IgD-negative memory B cell (primary cell): ENCODE data around the gene TDRD10. TPM values are rescaled to one million over a fixed set of nuclear protein-coding genes. Genes with fewer than 3 reads are reported as not detected.

ENCODE experiments used
- H3K27ac Mint-ChIP-seq, 3 donors: one replicate each; pipeline ENCODE4 v1.8.0; 2020 to 2022; ENCODE audit warnings: mild to moderate bottlenecking in 3 of 3, mixed read lengths in 3 of 3, moderate library complexity in 1 of 3
- H3K27me3 Mint-ChIP-seq: one replicate; pipeline ENCODE4 v1.8.0; 2021; ENCODE audit warnings: mixed read lengths
- H3K36me3 Mint-ChIP-seq: one replicate; pipeline ENCODE4 v1.8.0; 2020; ENCODE audit warnings: mild to moderate bottlenecking, mixed read lengths
- H3K4me1 Mint-ChIP-seq, 3 donors: one replicate each; pipeline ENCODE4 v1.8.0; 2020 to 2022; ENCODE audit warnings: mixed read lengths in 3 of 3, mild to moderate bottlenecking in 1 of 3
- H3K4me3 Mint-ChIP-seq, 4 donors: one replicate each; pipeline ENCODE4 v1.8.0; 2020 to 2022; ENCODE audit warnings: mild to moderate bottlenecking in 4 of 4, mixed read lengths in 4 of 4, moderate library complexity in 3 of 4
- H3K9me3 Mint-ChIP-seq, 3 donors: one replicate each; pipeline ENCODE4 v1.8.0; 2020 to 2021; ENCODE audit warnings: mixed read lengths in 3 of 3, mild to moderate bottlenecking in 1 of 3
- polyA plus RNA-seq: library from polyadenylated mRNA; unstranded; fragments of 300-500 nt; fragmentation: Illumina TruSeq; gene quantifications from one replicate; pipeline ENCODE4 v1.2.3, GENCODE V29; 2021

TDRD10 gene
- polyA plus RNA-seq, 1 donor from 2014 or later: not detected

DNA sequence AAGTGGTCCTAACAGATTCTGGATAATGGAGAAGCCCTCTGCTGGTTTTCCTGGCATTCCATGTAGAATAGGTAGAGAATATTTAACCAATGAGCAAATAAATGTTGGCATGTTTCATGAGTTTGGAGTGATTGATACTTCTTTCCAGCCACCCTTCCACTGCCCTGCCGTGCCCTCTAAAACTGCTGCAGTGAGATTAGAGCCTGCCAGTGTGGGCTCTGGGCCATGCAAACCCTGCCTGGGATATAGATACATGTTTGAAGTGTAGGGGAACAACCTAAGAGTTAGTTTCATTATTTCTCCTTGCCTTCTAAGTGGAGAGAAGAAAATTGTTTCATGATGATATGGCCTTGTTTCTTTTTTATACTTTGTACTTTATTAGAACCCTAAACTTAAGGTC is 46.0 kb downstream of the TDRD10 start:
- H3K9me3 Mint-ChIP-seq: no peaks in the 10 kb centered on the region
- H3K4me1 Mint-ChIP-seq: peaks cover 3 to 8% (median 4%) of the 10 kb centered on the region in 3 donors
- H3K36me3 Mint-ChIP-seq: peaks cover 5% of the 10 kb centered on the region
- H3K4me3 Mint-ChIP-seq: no peak overlapping the region
- peaks cover 5% of the 10 kb centered on the region for H3K27me3 Mint-ChIP-seq
- H3K27ac Mint-ChIP-seq: peak overlapping the region in 1 of 3 donors; percentile 31

DNA sequence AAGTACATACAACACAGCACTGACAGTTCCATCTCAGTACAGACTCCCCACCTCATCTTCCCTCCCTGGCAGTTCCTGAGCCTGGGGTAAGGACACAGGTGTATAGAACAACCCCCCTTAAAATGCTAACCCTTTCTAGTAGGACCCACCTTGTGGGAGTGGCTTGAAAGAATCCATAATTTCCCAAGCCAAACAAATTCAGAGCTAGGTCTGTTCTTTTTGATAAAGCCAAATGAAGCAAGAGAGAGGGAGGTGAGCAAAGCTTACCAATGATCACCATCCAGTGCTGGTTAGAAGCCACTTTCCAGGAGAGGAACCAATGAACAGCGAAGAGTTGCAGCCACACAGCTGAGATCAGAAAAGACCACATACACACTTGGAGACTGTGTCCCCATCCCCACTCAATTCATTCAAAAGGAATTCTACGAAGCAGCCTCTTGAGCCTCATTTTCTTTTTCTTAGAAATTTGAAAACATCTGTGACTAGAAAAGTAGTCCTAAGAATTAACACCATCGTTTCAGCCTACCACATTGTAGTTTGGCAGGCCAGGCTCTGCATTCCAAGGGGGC is 47.3 kb downstream of the TDRD10 start:
- Mint-ChIP-seq H3K4me3 (peak overlapping the region in 1 of 4 donors; percentile 13), H3K4me1 (peaks cover 3 to 8% (median 4%) of the 10 kb centered on the region in 3 donors), H3K36me3 (peaks cover 5% of the 10 kb centered on the region), H3K27ac (no peak overlapping the region), H3K27me3 (no peaks in the 10 kb centered on the region), H3K9me3 (no peaks in the 10 kb centered on the region)

DNA sequence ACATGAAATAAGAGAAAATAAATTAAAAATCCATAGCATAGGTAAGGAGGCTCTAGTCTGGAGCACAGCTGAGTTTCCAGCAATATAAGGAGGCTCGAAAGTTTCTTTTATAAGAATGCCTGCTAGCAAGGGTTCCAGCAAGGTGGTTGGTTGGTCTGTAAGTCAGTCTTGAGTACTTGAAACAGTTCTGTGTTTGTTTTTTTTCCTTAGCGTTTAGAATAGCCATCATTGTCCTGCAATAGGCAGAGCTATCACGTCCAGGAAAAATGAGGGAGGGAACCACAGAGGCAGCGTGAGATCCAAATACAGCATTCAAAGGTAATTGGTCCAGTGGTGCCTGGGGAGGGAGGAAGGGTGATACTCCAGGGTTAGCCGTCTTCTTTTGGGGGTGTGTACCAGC is 48.1 kb downstream of the TDRD10 start:
- H3K36me3 Mint-ChIP-seq: peaks cover 2% of the 10 kb centered on the region
- H3K9me3 Mint-ChIP-seq: no peaks in the 10 kb centered on the region
- H3K4me3 Mint-ChIP-seq: no peak overlapping the region
- no peaks in the 10 kb centered on the region for H3K27me3 Mint-ChIP-seq
- H3K27ac Mint-ChIP-seq: peak overlapping the region in 1 of 3 donors; percentile 86
- H3K4me1 Mint-ChIP-seq: peaks cover 3 to 8% (median 5%) of the 10 kb centered on the region in 3 donors

DNA sequence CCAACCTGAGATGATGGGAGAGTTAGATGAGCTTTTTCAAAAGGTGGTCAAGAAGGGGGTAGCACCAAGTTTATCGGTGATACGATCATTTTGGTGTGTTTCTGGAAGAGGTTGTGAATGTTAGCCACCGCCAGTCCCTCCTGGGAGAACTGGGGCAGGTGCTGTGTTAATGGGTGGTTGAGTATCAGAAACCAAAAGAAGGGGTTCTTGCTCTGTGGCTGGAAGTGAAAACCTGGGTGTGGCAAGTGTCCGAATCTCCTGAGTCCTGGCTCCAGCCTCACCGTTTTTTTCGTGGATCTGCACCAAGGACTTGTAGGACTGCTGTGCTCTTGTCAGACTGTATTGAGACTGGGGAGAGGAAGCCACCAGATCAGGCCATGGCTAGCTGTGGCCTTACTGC is 48.6 kb downstream of the TDRD10 start:
- H3K9me3 Mint-ChIP-seq: no peaks in the 10 kb centered on the region
- peak overlapping the region in 2 of 3 donors; percentile 47 to 86 for H3K27ac Mint-ChIP-seq
- peaks cover 3 to 8% (median 6%) of the 10 kb centered on the region in 3 donors for H3K4me1 Mint-ChIP-seq
- no peaks in the 10 kb centered on the region for H3K27me3 Mint-ChIP-seq
- H3K36me3 Mint-ChIP-seq: peaks cover 2% of the 10 kb centered on the region
- peak overlapping the region in 1 of 4 donors; percentile 85 for H3K4me3 Mint-ChIP-seq

DNA sequence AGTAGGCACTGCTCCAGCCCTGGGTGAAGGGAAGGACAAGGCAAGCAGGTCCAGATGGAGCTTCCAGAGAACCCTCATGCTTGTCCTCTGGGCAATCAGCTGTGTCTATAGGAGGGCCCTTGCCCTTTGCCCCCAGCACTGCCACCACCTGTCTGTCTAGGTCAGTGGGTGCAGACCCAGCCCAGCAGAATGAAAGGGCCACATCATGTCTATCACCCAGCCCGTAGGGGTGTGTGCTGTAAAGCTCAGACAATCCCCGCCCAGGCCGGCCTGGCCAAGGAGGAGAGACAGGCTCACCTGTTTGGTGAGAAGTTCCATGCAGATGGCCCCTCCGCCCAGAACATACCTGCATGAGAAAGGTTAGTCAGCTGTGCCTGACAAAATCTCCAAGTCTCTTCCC is 49.5 kb downstream of the TDRD10 start:
- H3K36me3 Mint-ChIP-seq: peaks cover 2% of the 10 kb centered on the region
- no peaks in the 10 kb centered on the region for H3K27me3 Mint-ChIP-seq
- no peak overlapping the region for H3K4me3 Mint-ChIP-seq
- H3K27ac Mint-ChIP-seq: no peak overlapping the region
- peaks cover 6 to 11% (median 9%) of the 10 kb centered on the region in 3 donors for H3K4me1 Mint-ChIP-seq
- no peaks in the 10 kb centered on the region for H3K9me3 Mint-ChIP-seq

DNA sequence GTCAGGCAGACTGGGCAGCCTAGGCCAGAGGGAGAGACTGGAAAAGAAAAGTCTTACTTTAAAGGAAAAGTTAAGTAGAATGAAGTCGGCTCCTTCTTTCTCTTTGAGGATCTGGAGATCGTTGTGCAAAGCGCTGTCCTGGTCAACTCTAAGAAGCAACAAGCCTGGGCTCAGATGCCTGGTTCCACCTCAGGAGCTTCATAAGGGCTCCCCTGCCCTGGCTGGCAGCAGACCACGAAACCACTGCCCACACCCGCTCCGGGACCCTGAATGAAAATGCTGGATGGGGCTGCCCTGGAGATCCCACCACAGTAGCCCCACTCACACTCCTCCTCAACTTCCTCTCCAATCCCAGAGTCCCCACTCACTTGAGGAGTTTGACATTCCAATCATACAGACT is 50.0 kb downstream of the TDRD10 start:
- no peak overlapping the region for H3K4me3 Mint-ChIP-seq
- no peaks in the 10 kb centered on the region for H3K27me3 Mint-ChIP-seq
- no peaks in the 10 kb centered on the region for H3K9me3 Mint-ChIP-seq
- H3K4me1 Mint-ChIP-seq: peaks cover 4 to 14% (median 14%) of the 10 kb centered on the region in 3 donors
- H3K36me3 Mint-ChIP-seq: peaks cover 2% of the 10 kb centered on the region
- H3K27ac Mint-ChIP-seq: no peak overlapping the region

DNA sequence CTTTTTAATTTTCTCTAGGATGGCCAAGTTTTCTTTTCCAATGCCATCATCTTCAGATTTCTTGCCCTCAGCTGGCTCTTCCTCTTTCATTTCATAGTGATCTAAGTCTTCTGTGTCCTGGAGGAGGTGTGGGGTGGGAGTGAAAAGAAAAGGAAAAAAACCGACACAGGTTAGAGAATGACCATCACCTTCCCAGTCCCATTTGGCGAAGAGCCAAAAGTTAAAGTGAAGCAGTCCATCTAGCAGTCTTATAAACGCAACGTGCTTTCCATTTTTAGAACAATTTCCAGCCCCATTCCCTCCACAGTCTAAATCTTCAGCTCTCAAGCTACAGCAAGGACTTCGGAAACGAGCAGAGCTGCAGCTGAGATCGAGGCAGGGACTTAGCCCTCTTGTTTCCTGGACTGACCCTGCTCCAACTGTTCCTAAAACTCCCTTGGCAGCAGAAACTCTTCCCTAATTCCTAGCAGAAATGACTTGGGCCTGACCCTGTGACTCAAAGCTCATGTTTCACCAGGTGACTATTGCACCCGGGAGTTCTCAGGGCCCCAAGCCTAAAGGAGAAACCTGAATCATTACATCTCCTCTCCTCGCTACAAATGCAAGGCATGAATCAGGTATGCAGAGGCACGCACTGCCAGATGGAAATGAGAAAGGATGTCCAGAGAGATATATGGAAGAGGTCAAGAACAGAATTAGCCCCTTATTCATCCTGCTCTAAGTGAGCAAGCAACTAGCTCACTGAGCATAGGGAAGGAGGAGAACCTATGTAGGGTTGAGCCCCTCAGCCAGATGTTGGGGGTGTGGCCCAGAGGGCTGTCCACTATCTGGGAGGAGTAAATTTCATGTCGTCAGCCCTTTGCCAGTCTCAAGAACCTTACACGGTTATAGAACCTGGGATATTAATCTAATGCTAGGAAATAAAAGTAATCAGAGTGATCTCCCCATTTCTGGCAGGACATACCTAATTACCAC is 51.3 kb downstream of the TDRD10 start:
- Mint-ChIP-seq H3K27ac (no peak overlapping the region), H3K27me3 (no peaks in the 10 kb centered on the region)

DNA sequence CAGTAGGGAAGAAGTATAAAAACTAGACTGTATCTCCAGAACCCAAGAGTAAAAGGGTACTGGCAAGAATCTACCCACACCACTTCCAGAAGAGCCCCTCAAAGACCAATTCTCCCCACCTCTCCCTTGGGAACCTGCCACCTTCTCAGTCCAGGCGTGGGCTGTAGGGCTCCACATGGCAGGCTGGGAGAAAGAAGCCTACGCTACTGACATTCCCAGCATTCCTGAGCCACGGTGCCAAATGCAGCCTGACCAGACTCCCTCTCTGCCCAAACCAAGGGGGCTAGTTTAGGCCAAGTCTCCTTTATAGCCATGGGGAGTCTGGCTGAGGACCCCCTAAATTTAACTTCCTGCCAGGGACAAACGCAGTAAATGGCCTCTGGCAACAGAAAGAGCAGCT is 54.4 kb downstream of the TDRD10 start:
- H3K36me3 Mint-ChIP-seq: peaks cover 1% of the 10 kb centered on the region
- no peaks in the 10 kb centered on the region for H3K9me3 Mint-ChIP-seq
- H3K4me1 Mint-ChIP-seq: peaks cover 21 to 22% (median 21%) of the 10 kb centered on the region in 3 donors
- H3K27me3 Mint-ChIP-seq: no peaks in the 10 kb centered on the region
- peak overlapping the region in 3 of 4 donors; percentile 43 to 93 (median 90) for H3K4me3 Mint-ChIP-seq
- peak overlapping the region; percentile 21 to 93 (median 84) for H3K27ac Mint-ChIP-seq

More for the DNA sequence above, 51.3 kb downstream of the TDRD10 start:
- Mint-ChIP-seq H3K4me1 (peaks cover 13 to 22% (median 22%) of the 10 kb centered on the region in 3 donors), H3K36me3 (no peaks in the 10 kb centered on the region), H3K9me3 (no peaks in the 10 kb centered on the region), H3K4me3 (peak overlapping the region in 2 of 4 donors; percentile 1 to 39)

DNA sequence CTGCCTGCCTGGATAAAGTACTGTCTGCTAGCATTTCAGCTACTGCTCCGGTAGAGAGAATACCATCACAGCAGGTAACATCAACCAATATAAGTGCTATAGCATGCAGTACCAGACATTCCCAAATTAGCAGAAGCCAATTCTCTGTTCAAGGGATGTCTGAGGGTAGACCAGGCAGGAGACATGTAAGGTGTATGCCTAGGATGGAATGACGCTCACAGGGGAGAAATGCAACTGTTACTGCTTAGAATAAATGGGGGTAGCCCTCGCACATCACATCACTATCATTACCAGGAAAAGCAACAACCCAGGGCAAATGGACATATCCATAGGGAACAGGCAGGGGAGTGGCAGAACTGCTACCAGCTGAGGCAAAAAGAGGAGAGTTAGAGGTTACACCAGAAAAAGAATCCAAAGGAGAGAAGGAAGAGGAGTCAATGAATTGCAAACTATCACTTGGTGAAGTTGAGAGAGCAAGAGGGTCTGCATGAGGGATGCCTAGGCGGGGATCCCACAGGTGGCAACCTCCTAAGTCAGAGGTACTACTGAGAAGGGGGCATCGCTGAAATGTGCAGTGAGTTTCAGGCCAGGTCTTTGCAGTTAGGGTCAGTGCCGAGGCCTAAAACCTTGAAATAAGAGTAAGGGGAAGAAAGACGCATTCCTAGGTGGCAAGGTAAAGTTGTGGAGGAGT is 55.4 kb downstream of the TDRD10 start:
- H3K4me3 Mint-ChIP-seq: peak overlapping the region; percentile 87 to 93 (median 90)
- H3K4me1 Mint-ChIP-seq: peaks cover 21 to 22% (median 21%) of the 10 kb centered on the region in 3 donors
- no peaks in the 10 kb centered on the region for H3K9me3 Mint-ChIP-seq
- H3K27me3 Mint-ChIP-seq: no peaks in the 10 kb centered on the region
- peak overlapping the region; percentile 75 to 92 (median 81) for H3K27ac Mint-ChIP-seq
- H3K36me3 Mint-ChIP-seq: peaks cover 1% of the 10 kb centered on the region

DNA sequence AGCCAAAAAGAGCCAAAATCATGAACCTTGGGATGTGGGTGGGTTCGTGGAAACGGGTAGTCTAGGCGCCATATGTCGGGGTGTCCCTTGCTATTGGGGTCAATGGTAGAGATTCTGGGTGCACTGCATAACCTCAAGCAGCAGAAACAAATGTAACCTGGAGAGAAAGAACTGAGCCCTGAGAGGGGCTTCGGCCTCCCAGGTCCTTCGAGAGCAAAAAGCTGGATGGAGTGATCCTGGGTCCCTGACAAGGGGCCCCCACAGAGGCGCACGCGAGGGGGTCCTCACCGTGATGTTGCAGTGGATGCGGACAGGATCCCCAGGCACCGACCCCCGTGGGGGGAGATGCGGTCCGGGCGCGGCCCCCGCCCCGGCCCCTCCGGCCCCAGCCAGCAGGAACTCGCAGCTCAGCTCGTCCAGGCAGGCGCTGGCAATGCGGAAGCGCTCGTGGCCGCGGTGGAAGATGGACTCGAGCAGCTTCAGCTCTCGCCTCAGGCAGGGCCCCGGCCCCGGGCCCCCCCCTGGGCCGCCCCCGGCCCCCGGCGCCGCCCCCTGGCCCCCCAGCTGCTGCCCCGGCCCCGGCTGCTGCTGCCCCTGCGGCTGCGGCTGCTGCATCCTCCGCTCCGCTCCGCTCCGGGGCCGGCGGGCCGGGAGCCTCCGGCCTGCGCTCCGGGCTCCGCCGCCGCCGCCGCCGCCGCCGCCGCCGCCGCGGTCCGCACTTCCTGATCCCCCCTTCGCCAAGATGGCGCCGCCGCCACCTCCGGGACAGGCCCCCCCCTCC is 56.1 kb downstream of the TDRD10 start, which contains the start of gene UBE2Q1:
UBE2Q1 (minus strand) TSS at position 724 of the 781 bp plus-strand sequence; CDS start at position 615, 109 bp downstream.
- Mint-ChIP-seq H3K27ac (peak within 1 kb of the TSS; percentile 94 to 98 (median 97)), H3K4me3 (peak within 1 kb of the TSS; percentile 92 to 98 (median 97)), H3K27me3 (no peaks in the 10 kb centered on the region), H3K9me3 (no peaks in the 10 kb centered on the region), H3K36me3 (peaks cover 1% of the 10 kb centered on the region), H3K4me1 (peaks cover 21 to 22% (median 21%) of the 10 kb centered on the region in 3 donors)

DNA sequence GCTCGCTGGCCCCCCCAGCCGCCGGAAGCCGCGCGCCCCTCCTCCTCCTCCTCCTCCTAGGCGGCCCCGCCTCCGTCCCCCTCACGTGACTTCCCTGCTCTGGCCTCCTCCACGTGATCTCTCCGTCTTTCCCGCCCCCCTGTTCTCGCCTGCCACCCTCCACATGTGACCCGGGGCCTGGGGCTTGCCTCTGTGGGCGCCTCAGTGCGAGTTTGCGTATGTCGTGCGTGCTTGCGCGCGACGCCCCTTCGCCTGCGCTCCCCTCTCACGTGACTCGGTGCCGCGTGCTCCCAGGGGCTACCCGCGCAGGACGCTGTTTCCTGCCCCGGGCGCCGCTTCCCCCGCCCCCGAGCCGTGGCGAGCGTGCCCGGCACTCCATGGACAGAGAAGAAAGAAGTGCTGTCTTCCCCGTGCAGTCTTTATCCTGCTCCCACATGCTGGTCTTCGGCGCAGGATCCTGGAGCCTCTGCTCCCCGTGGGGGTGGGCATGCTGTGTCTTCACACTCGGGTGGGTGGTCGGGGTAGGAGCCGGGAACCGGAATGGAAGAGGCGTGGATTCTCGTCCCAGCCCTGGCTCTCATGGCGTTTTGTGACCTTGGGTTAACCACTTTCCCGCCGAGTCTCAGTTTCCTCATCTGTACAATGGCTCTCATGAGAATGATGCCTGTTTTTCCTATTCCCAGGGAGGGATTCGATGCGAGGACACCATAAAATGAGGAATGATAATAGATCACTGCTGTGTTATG is 56.9 kb downstream of the TDRD10 start:
- Mint-ChIP-seq H3K27ac (peak overlapping the region; percentile 94 to 98 (median 97)), H3K9me3 (no peaks in the 10 kb centered on the region), H3K4me1 (peaks cover 21 to 22% (median 21%) of the 10 kb centered on the region in 3 donors), H3K27me3 (no peaks in the 10 kb centered on the region), H3K4me3 (peak overlapping the region; percentile 92 to 98 (median 97)), H3K36me3 (peaks cover 1% of the 10 kb centered on the region)

DNA sequence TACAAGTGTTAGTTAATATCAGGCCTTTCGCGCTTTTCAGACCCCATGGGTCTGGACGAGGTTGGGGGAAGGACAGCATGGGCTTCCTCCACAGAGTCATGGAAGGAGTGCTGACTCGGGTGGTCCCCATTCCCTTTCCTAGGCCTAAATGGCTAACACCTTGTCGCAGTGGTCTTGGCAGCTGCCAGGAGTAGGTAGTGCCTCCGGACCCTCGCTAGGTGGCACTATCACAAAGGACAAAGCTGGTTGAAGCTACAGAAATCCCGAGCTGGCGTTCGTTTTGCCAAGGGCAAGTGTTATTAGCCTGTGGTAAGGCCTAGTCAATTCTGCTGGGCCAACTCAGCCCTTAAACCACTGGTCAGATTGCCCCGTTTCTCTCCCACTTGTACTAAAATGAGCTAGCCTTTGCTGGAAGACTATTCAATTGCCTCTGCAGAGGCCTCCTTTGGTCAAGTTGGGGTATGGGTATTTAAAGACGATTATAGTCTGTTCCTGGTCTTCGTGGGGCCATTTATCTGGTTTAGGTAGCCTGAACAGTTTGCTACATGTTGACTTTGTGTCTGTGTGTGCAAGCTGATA is 57.5 kb downstream of the TDRD10 start:
- Mint-ChIP-seq H3K4me1 (peaks cover 21 to 22% (median 21%) of the 10 kb centered on the region in 3 donors), H3K9me3 (no peaks in the 10 kb centered on the region), H3K4me3 (peak overlapping the region; percentile 92 to 98 (median 97)), H3K36me3 (peaks cover 1% of the 10 kb centered on the region), H3K27ac (peak overlapping the region; percentile 94 to 98 (median 97)), H3K27me3 (no peaks in the 10 kb centered on the region)

DNA sequence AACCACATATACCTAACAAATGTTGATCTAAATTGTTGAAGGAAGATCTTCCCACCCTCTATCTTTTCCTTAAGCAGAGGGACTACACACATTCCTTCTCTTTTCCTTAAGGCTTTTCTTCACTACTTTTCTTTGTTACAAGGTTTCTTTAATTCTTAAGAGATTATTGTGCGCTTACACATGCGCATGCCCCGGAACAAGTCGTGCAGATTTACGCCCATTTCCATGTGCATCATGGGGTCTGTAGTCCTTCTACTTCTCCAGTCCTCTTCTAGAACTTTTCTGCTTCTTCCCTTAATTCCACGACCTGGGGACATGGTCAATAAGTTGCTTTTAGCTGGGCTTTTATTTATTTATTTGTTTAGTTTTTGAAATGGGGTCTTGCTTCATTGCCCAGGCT is 63.9 kb downstream of the TDRD10 start:
- H3K36me3 Mint-ChIP-seq: peaks cover 2% of the 10 kb centered on the region

More for the DNA sequence above, 63.9 kb downstream of the TDRD10 start:
- Mint-ChIP-seq H3K4me3 (peak overlapping the region in 1 of 4 donors; percentile 11), H3K27ac (peak overlapping the region in 1 of 3 donors; percentile 57), H3K27me3 (peaks cover 23% of the 10 kb centered on the region), H3K4me1 (peaks cover 0 to 2% (median 2%) of the 10 kb centered on the region in 3 donors), H3K9me3 (no peaks in the 10 kb centered on the region)
